ENCODE results near the gene TRAK1.

DNA sequence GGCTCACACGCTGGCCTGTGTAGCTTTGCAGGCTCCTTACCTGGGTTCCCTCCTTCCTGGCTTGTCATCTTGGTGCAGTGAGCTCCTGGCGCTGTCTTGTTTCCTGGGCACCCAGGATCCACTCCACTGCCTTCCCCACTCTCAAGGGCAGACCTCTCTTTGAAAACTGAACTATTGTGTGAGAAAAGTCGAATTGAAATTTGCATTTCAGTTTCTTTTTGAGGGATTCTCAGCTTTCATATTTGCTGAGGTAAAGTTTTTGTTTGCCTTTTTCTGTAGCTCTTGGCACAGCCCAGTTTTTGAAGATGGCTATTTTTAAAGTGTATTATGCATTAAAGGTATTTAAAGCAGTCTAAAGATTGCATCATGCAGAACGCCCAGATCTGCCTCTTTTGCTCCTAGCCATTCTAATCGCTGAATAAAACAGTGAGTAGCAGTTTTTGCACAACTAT lies 104.7 kb downstream of the TRAK1 start:
- TF ChIP-seq, protein P1, sequence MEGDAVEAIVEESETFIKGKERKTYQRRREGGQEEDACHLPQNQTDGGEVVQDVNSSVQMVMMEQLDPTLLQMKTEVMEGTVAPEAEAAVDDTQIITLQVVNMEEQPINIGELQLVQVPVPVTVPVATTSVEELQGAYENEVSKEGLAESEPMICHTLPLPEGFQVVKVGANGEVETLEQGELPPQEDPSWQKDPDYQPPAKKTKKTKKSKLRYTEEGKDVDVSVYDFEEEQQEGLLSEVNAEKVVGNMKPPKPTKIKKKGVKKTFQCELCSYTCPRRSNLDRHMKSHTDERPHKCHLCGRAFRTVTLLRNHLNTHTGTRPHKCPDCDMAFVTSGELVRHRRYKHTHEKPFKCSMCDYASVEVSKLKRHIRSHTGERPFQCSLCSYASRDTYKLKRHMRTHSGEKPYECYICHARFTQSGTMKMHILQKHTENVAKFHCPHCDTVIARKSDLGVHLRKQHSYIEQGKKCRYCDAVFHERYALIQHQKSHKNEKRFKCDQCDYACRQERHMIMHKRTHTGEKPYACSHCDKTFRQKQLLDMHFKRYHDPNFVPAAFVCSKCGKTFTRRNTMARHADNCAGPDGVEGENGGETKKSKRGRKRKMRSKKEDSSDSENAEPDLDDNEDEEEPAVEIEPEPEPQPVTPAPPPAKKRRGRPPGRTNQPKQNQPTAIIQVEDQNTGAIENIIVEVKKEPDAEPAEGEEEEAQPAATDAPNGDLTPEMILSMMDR (IDR thresholded peaks at IDR 0.05), result no peak
- TF ChIP-seq POLR2AphosphoS5 (IDR thresholded peaks at IDR 0.05) (no peak), POLR2A (IDR thresholded peaks at IDR 0.05) (no peak)
